Measurements from ENCODE around the gene MCF2L2. TPM values are rescaled to one million over a fixed set of nuclear protein-coding genes. Genes with fewer than 3 reads are reported as not detected.

The MCF2L2 gene
- total and polyA plus RNA-seq, 2 of the 13 experiments (the other 11 are each of a cell fraction or from before 2014, with no cell fraction given) = not detected

GRCh38 chr3:183144363-183144762 lies 284.1 kb downstream of the MCF2L2 start:
- ChIA-PET CTCF (ENCODE audit: low intra/inter-chr PET ratio, low total read pairs) (no interaction called here), POLR2A (no interaction called here)
- H3K9ac ChIP-seq (ENCODE audit: insufficient read depth, low read depth, low read length) = no peak overlapping the region
- H3K4me2 ChIP-seq (ENCODE audit: low read depth, low read length) = no peak overlapping the region
- no peaks in the 10 kb centered on the region for H3K9me3 ChIP-seq (ENCODE audit: low read length)
- H3K27ac ChIP-seq (ENCODE audit: extremely low read length, insufficient read depth, low read length) = no peak overlapping the region
- H2AFZ ChIP-seq (ENCODE audit: low read length) = no peak overlapping the region
- TF ChIP-seq MAFF (IDR thresholded peaks at IDR 0.05; ENCODE audit: low read depth, low read length) (no peak), YEATS4 (CRISPR knock-in tag; IDR thresholded peaks at IDR 0.05; ENCODE audit: borderline replicate concordance) (no peak), SIX1 (CRISPR knock-in tag; IDR thresholded peaks at IDR 0.05; ENCODE audit: borderline replicate concordance) (no peak), ZNF275 (CRISPR knock-in tag; IDR thresholded peaks at IDR 0.05; ENCODE audit: borderline replicate concordance) (no peak), RFXAP (CRISPR knock-in tag; IDR thresholded peaks at IDR 0.05; ENCODE audit: borderline replicate concordance) (no peak), ZFYVE20 (CRISPR knock-in tag; IDR thresholded peaks at IDR 0.05; ENCODE audit: borderline replicate concordance, low read depth) (no peak), SMARCE1 (IDR thresholded peaks at IDR 0.05; ENCODE audit: borderline replicate concordance) (no peak), DMAP1 (CRISPR knock-in tag; IDR thresholded peaks at IDR 0.05) (no peak), GRHL1 (CRISPR knock-in tag; conservative IDR thresholded peaks at IDR 0.05) (no peak), TBX3 (IDR thresholded peaks at IDR 0.05; ENCODE audit: borderline replicate concordance) (no peak), ZNF101 (CRISPR knock-in tag; IDR thresholded peaks at IDR 0.05; ENCODE audit: borderline replicate concordance, low read depth) (no peak), NFKBIZ (CRISPR knock-in tag; IDR thresholded peaks at IDR 0.05) (no peak), PAX8 (CRISPR knock-in tag; IDR thresholded peaks at IDR 0.05; ENCODE audit: borderline replicate concordance) (no peak), NBN (conservative IDR thresholded peaks at IDR 0.05) (no peak), EEA1 (CRISPR knock-in tag; IDR thresholded peaks at IDR 0.05; ENCODE audit: borderline replicate concordance) (no peak), ZNF572 (CRISPR knock-in tag; IDR thresholded peaks at IDR 0.05) (no peak), IRF9 (CRISPR knock-in tag; IDR thresholded peaks at IDR 0.05; ENCODE audit: borderline replicate concordance) (no peak), KLF13 (CRISPR knock-in tag; IDR thresholded peaks at IDR 0.05) (no peak), ZNF230 (CRISPR knock-in tag; IDR thresholded peaks at IDR 0.05) (no peak)
- no TSS peak for BruUV-seq (replicated peaks)
- H4K20me1 ChIP-seq (ENCODE audit: insufficient read depth, low read length) = no peaks in the 10 kb centered on the region
- DNase-seq (ENCODE audit: low spot score) = no peak
- WGBS (ENCODE audit: low lambda C conversion rate) = 6% methylated on average over 1 of the region's 1 CpG
- H3K79me2 ChIP-seq (ENCODE audit: insufficient read depth, low read length) = no peaks in the 10 kb centered on the region
- H3K27me3 ChIP-seq (ENCODE audit: control insufficient read depth in 1 of 2, insufficient read depth in 2 of 2, low read length in 2 of 2) = 0 out of 5 replicates have a peak, but pooled peaks cover 0 to 9% of the 10 kb centered on the region in 2 experiments
- H3K36me3 ChIP-seq (replicated peaks in 1 of 2; ENCODE audit: control insufficient read depth in 1 of 2, insufficient read depth in 2 of 2, low read length in 2 of 2) = no peaks in the 10 kb centered on the region
- FAIRE-seq = no peak
- intact Hi-C loops (cut with micrococcal nuclease; ENCODE audit: unreplicated experiment) (no loop called here), in situ Hi-C loops (cut with HindIII; ENCODE audit: extremely low pct_ligation_motif_present, low pct_unique_long_range_greater_than_20kb) (no loop called here)
- peaks cover 7% of the 10 kb centered on the region; the same call in 1 of the 2 replicates for H3K4me1 ChIP-seq (ENCODE audit: insufficient read depth, low read length)
- no peak for ATAC-seq
- H3K4me3 ChIP-seq (replicated peaks in 1 of 3; ENCODE audit: insufficient read depth in 1 of 3, low read depth in 2 of 3, low read length in 3 of 3) = no peak overlapping the region

Measured in HepG2 (cell line).